GM19395 (cell line): Measurements from ENCODE around the gene RELB.

ENCODE experiments used
- ATAC-seq: cut with Tn5 transposase; IDR thresholded peaks from one replicate; pipeline ENCODE4 v1.9.1; 2021; ENCODE audit warnings: mild to moderate bottlenecking, moderate library complexity; ENCODE audit not compliant: unreplicated experiment

The RELB gene

GRCh38 chr19:45016388-45017314 is 15.4 kb downstream of the RELB start:
- ATAC-seq = peak; percentile 71

GRCh38 chr19:45019187-45019586 is 17.9 kb downstream of the RELB start:
- ATAC-seq = no peak

- no peak for ATAC-seq
Measured at GRCh38 chr19:45020071-45020470, 18.8 kb downstream of the RELB start.

- ATAC-seq = no peak
Measured at GRCh38 chr19:45021971-45022370, 20.7 kb downstream of the RELB start.

GRCh38 chr19:45023048-45023447 is 21.8 kb downstream of the RELB start:
- no peak for ATAC-seq

GRCh38 chr19:45025264-45025663 is 24.0 kb downstream of the RELB start:
- no peak for ATAC-seq

- ATAC-seq = no peak
Measured at GRCh38 chr19:45027371-45027770, 26.1 kb downstream of the RELB start.

GRCh38 chr19:45030825-45031224 is 29.6 kb downstream of the RELB start:
- no peak for ATAC-seq

- no peak for ATAC-seq
Measured at GRCh38 chr19:45032421-45032820, 31.2 kb downstream of the RELB start.

GRCh38 chr19:45035755-45036154 is 34.5 kb downstream of the RELB start:
- ATAC-seq = no peak

GRCh38 chr19:45037393-45038169 is 36.3 kb downstream of the RELB start:
- ATAC-seq = no peak

- ATAC-seq = peak; percentile 86
Measured at GRCh38 chr19:45038931-45039893, 37.9 kb downstream of the RELB start, which contains the start of gene CLASRP. TSS of gene CLASRP (plus strand) at chr19:45039045. CDS start at chr19:45040213, 1,168 bp downstream.

- no peak for ATAC-seq
Measured at GRCh38 chr19:45040059-45040771, 39.0 kb downstream of the RELB start.

- ATAC-seq = no peak
Measured at GRCh38 chr19:45041125-45041524, 39.9 kb downstream of the RELB start.

GRCh38 chr19:45045671-45046353 is 44.5 kb downstream of the RELB start:
- no peak for ATAC-seq

GRCh38 chr19:45046355-45046754 is 45.1 kb downstream of the RELB start:
- ATAC-seq = no peak

- ATAC-seq = no peak
Measured at GRCh38 chr19:45047188-45047797, 46.0 kb downstream of the RELB start.

- no peak for ATAC-seq
Measured at GRCh38 chr19:45049073-45049736, 47.9 kb downstream of the RELB start.
